ENCODE results near the gene SMARCE1. TPM values are rescaled to one million over a fixed set of nuclear protein-coding genes. Genes with fewer than 3 reads are reported as not detected.

The SMARCE1 gene
- polyA plus RNA-seq (2012; ENCODE audit: insufficient read length, low read depth) = 141 TPM

- TF ChIP-seq TAF1 (IDR thresholded peaks at IDR 0.05; ENCODE audit: borderline replicate concordance, insufficient read depth, low read length) (peak; percentile 75), POLR2AphosphoS5 (IDR thresholded peaks at IDR 0.05; ENCODE audit: low read depth, low read length) (peak; percentile 73), REST (IDR thresholded peaks at IDR 0.05; ENCODE audit: insufficient read depth in 1 of 2, low read depth in 2 of 2, low read length in 2 of 2) (0 out of 4 replicates have a peak, but pooled peaks of 1 of the 2 experiments have one; percentile 3), SIN3A (IDR thresholded peaks at IDR 0.05; ENCODE audit: borderline replicate concordance, insufficient read depth, low read length) (no peak)
These were observed at the start of gene SMARCE1 for GRCh38 chr17:40647624-40648383. SMARCE1 (minus strand) TSS chr17:40647818; CDS start chr17:40645802, 2,016 bp downstream.

DNA sequence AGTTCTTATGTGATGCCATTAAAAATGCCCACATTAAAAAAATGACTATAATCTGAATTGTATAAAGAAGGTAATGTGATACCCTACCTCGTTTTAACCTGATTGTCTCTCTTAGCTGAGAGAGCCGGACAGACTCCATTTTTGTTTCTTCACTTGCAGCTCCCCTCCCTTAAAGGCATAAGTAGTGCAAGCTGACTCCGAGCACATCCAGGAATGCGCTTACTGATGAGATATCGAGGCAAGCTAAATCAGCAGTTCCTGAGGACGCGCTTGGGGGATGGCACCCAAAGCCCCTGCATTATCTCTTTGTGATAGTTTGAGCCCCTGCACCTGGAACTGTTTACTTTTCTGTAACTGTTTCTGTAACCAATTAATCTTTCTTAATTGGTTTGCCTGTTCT is 49.7 kb upstream of the SMARCE1 start:
- no peak for TF ChIP-seq POLR2AphosphoS5 (IDR thresholded peaks at IDR 0.05; ENCODE audit: low read depth, low read length)
- TF ChIP-seq FOXP2 (optimal IDR thresholded peaks at IDR 0.05; ENCODE audit: borderline replicate concordance, extremely low read depth, extremely low read length, insufficient read depth) = no peak
- no peak for TF ChIP-seq REST (IDR thresholded peaks at IDR 0.05; ENCODE audit: insufficient read depth in 1 of 2, low read depth in 2 of 2, low read length in 2 of 2)
- TF ChIP-seq SIN3A (IDR thresholded peaks at IDR 0.05; ENCODE audit: borderline replicate concordance, insufficient read depth, low read length) = no peak
- TF ChIP-seq TAF1 (IDR thresholded peaks at IDR 0.05; ENCODE audit: borderline replicate concordance, insufficient read depth, low read length) = no peak

- no peak for TF ChIP-seq REST (IDR thresholded peaks at IDR 0.05; ENCODE audit: insufficient read depth in 1 of 2, low read depth in 2 of 2, low read length in 2 of 2)
- no peak for TF ChIP-seq SIN3A (IDR thresholded peaks at IDR 0.05; ENCODE audit: borderline replicate concordance, insufficient read depth, low read length)
- no peak for TF ChIP-seq POLR2AphosphoS5 (IDR thresholded peaks at IDR 0.05; ENCODE audit: low read depth, low read length)
- TF ChIP-seq FOXP2 (optimal IDR thresholded peaks at IDR 0.05; ENCODE audit: borderline replicate concordance, extremely low read depth, extremely low read length, insufficient read depth) = no peak
- TF ChIP-seq TAF1 (IDR thresholded peaks at IDR 0.05; ENCODE audit: borderline replicate concordance, insufficient read depth, low read length) = no peak
These were observed 49.0 kb upstream of the SMARCE1 start for GRCh38 chr17:40696651-40697072.

DNA sequence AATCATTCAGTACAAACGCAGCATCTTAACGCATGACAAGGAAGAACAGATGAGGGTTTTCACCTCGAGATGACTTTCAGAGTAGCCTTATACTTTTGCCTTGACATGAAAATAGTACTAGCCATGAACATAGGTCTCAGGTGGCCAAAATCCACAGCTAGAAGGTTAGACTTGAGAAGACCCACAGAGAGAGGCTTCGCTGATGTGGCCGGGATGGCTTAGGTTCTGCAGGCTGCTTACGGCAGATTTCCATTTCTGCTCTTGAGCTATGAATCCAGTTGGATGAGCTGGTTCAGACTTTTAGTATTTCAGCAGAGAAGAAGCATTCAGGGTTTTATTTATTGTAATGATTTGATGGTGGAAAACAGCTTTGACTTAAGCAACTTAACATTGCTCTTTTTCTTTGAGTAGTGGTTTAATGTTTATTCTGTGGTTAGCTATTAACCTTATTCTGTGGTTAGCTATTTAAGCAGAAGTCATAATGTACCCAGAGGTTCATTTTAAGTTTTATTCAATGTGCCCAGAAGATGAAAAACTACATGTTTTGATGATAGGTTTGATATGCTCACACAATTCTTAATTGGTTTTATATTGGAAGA is 48.4 kb upstream of the SMARCE1 start:
- TF ChIP-seq TAF1 (IDR thresholded peaks at IDR 0.05; ENCODE audit: borderline replicate concordance, insufficient read depth, low read length) (no peak), POLR2AphosphoS5 (IDR thresholded peaks at IDR 0.05; ENCODE audit: low read depth, low read length) (no peak), SIN3A (IDR thresholded peaks at IDR 0.05; ENCODE audit: borderline replicate concordance, insufficient read depth, low read length) (no peak), FOXP2 (optimal IDR thresholded peaks at IDR 0.05; ENCODE audit: borderline replicate concordance, extremely low read depth, extremely low read length, insufficient read depth) (no peak), REST (IDR thresholded peaks at IDR 0.05; ENCODE audit: insufficient read depth in 1 of 2, low read depth in 2 of 2, low read length in 2 of 2) (no peak)

All from PFSK-1 (cell line).